Measurements from ENCODE around the gene RBM33.

- TF ChIP-seq RAD21 (IDR thresholded peaks at IDR 0.05; ENCODE audit: low read depth) (no peak), CEBPB (IDR thresholded peaks at IDR 0.05) (no peak), EP300 (IDR thresholded peaks at IDR 0.05; ENCODE audit: borderline replicate concordance) (no peak), CREB1 (IDR thresholded peaks at IDR 0.05; ENCODE audit: low read depth) (no peak), REST (IDR thresholded peaks at IDR 0.05; ENCODE audit: low read depth) (no peak), EGR1 (IDR thresholded peaks at IDR 0.05) (no peak), USF1 (IDR thresholded peaks at IDR 0.05) (no peak), MAX (IDR thresholded peaks at IDR 0.05) (no peak), TAF1 (IDR thresholded peaks at IDR 0.05; ENCODE audit: low read depth) (no peak), FOXM1 (IDR thresholded peaks at IDR 0.05; ENCODE audit: borderline replicate concordance, low read depth) (no peak), TEAD4 (IDR thresholded peaks at IDR 0.05) (no peak)
Measured at GRCh38 chr7:155792315-155792960, 148.0 kb downstream of the RBM33 start.
